Measurements from ENCODE around the gene PCDHGA12.

- TF ChIP-seq CTCF (IDR thresholded peaks at IDR 0.05 in 2 of 3, conservative IDR thresholded peaks at IDR 0.05 in 1 of 3; ENCODE audit: control insufficient read depth in 2 of 3, extremely low read depth in 1 of 3, insufficient read depth in 1 of 3, low read depth in 3 of 3, low read length in 3 of 3), result no peak
- TF ChIP-seq BHLHE40 (IDR thresholded peaks at IDR 0.05; ENCODE audit: borderline replicate concordance in 1 of 2, low read depth in 2 of 2, low read length in 1 of 2), result no peak
- TF ChIP-seq CHD1 (IDR thresholded peaks at IDR 0.05; ENCODE audit: low read depth, low read length), result no peak
- TF ChIP-seq EZH2 (IDR thresholded peaks at IDR 0.05; ENCODE audit: borderline replicate concordance, control insufficient read depth, low read depth, low read length), result no peak
Observed at GRCh38 chr5:141419074-141419880, 11.0 kb upstream of the PCDHGA12 start.

All from GM12878 (cell line).